HG02642 (cell line): ENCODE data around the gene LIN28A.
"Not testable (repeated sequence)": the region's sequence is repeated elsewhere in the genome, so short reads cannot be mapped to it uniquely, and the experiment has no call there.

Experiments
- ATAC-seq: cut with Tn5 transposase; IDR thresholded peaks from one replicate; pipeline ENCODE4 v1.9.1; 2021; ENCODE audit warnings: mild to moderate bottlenecking; ENCODE audit not compliant: unreplicated experiment, poor library complexity

Gene LIN28A

GRCh38 chr1:26410706-26411623 lies at the start of gene LIN28A:
Gene LIN28A, plus strand, starts transcription at chr1:26410817. Its CDS starts 75 bp downstream, at chr1:26410892.
- no peak for ATAC-seq

GRCh38 chr1:26361605-26362122 lies 49.0 kb upstream of the LIN28A start:
- ATAC-seq: no peak

- ATAC-seq: no peak
Measured at GRCh38 chr1:26362331-26362730, 48.3 kb upstream of the LIN28A start.

- ATAC-seq: no peak
Measured at GRCh38 chr1:26363549-26364448, 46.8 kb upstream of the LIN28A start.

GRCh38 chr1:26364956-26365355 lies 45.7 kb upstream of the LIN28A start:
- no peak for ATAC-seq

- ATAC-seq: no peak
Measured at GRCh38 chr1:26367441-26367840, 43.2 kb upstream of the LIN28A start.

GRCh38 chr1:26368006-26368405 lies 42.6 kb upstream of the LIN28A start:
- no peak for ATAC-seq

- ATAC-seq: no peak
Measured at GRCh38 chr1:26368486-26368885, 42.1 kb upstream of the LIN28A start.

- no peak for ATAC-seq
Measured at GRCh38 chr1:26370591-26371382, 39.8 kb upstream of the LIN28A start.

GRCh38 chr1:26372039-26372438 lies 38.6 kb upstream of the LIN28A start:
- ATAC-seq: no peak

- not testable (repeated sequence) for ATAC-seq
Measured at GRCh38 chr1:26372611-26373010, 38.0 kb upstream of the LIN28A start, which contains the start of gene ZNF683. Gene ZNF683, minus strand, starts transcription at chr1:26372750. Its CDS starts 4,179 bp downstream, at chr1:26368571.

GRCh38 chr1:26373281-26373680 lies 37.3 kb upstream of the LIN28A start:
- ATAC-seq: no peak

GRCh38 chr1:26373789-26374188 lies 36.8 kb upstream of the LIN28A start:
- ATAC-seq: no peak

GRCh38 chr1:26374361-26374760 lies 36.3 kb upstream of the LIN28A start:
- not testable (repeated sequence) for ATAC-seq

GRCh38 chr1:26375081-26375480 lies 35.5 kb upstream of the LIN28A start:
- no peak for ATAC-seq

GRCh38 chr1:26376050-26376449 lies 34.6 kb upstream of the LIN28A start:
- ATAC-seq: no peak

- ATAC-seq: peak; percentile 63
Measured at GRCh38 chr1:26378088-26378878, 32.3 kb upstream of the LIN28A start.

GRCh38 chr1:26378879-26379251 lies 31.8 kb upstream of the LIN28A start:
- ATAC-seq: no peak

GRCh38 chr1:26384076-26384475 lies 26.5 kb upstream of the LIN28A start:
- no peak for ATAC-seq
